Right atrium auricular region (tissue), 2 donors: ENCODE measurements around the gene ITIH3. TPM values are rescaled to one million over a fixed set of nuclear protein-coding genes. Genes with fewer than 3 reads are reported as not detected.

ENCODE experiments used
- DNase-seq: peaks from one replicate; pipeline ENCODE4 v3.0.0-alpha.2; 2019; ENCODE audit warnings: low spot score
- H3K27ac ChIP-seq, 2 donors: fragments of 200-600 bp; sonication (generic); 1 replicate in 1 of 2; 2 replicates in 1 of 2; pipeline ENCODE4 v1.5.1; 2016 to 2019
- H3K27me3 ChIP-seq, 2 donors: fragments of 200-600 bp; sonication (generic); one replicate each; pipeline versions ENCODE4 v1.5.1 to v1.6.0; 2017 to 2019
- H3K36me3 ChIP-seq: fragments of 200-600 bp; sonication (generic); one replicate; pipeline ENCODE4 v1.5.1; 2016
- H3K4me1 ChIP-seq, 2 donors: fragments of 200-600 bp; sonication (generic); one replicate each; pipeline versions ENCODE4 v1.5.1 to v1.6.0; 2017 to 2019
- H3K4me3 ChIP-seq, 2 donors: fragments of 200-600 bp; sonication (generic); 1 replicate in 1 of 2; 2 replicates in 1 of 2; pipeline ENCODE4 v1.5.1; 2017 to 2019; ENCODE audit warnings: mild to moderate bottlenecking in 1 of 2, moderate library complexity in 1 of 2
- H3K9me3 ChIP-seq, 2 donors: fragments of 200-600 bp; sonication (generic); one replicate each; pipeline ENCODE4 v1.5.1; 2019
- CTCF ChIP-seq, 2 donors: fragments of 200-600 bp; sonication (generic); IDR thresholded peaks; one replicate each; pipeline ENCODE4 v1.5.1; 2019; ENCODE audit warnings: antibody characterized with exemption in 2 of 2
- total RNA-seq, 2 donors: library from RNA; depleted of rRNA; stranded (reverse); fragments of >200 nt; gene quantifications; one replicate each; pipeline ENCODE4 v1.1.0, GENCODE V29; 2016

Gene ITIH3
- total RNA-seq, 2 donors from 2014 or later = 0.19 to 2.1 TPM

- no peaks in the 10 kb centered on the region for H3K36me3 ChIP-seq
- H3K4me3 ChIP-seq = no peak overlapping the region
- H3K4me1 ChIP-seq = no peaks in the 10 kb centered on the region
- TF ChIP-seq CTCF (IDR thresholded peaks at IDR 0.05) = no peak
- no peaks in the 10 kb centered on the region for H3K27me3 ChIP-seq
- H3K27ac ChIP-seq = no peak overlapping the region
- H3K9me3 ChIP-seq = no peaks in the 10 kb centered on the region
- no peak for DNase-seq
Observed at GRCh38 chr3:52791366-52791765, 3.2 kb upstream of the ITIH3 start.

- no peak overlapping the region for H3K27ac ChIP-seq
- no peak overlapping the region for H3K4me3 ChIP-seq
- no peak for TF ChIP-seq CTCF (IDR thresholded peaks at IDR 0.05)
- no peaks in the 10 kb centered on the region for H3K4me1 ChIP-seq
- H3K36me3 ChIP-seq = no peaks in the 10 kb centered on the region
- H3K9me3 ChIP-seq = no peaks in the 10 kb centered on the region
- H3K27me3 ChIP-seq = no peaks in the 10 kb centered on the region
- no peak for DNase-seq
Observed at GRCh38 chr3:52791928-52792327, 2.7 kb upstream of the ITIH3 start.

DNA sequence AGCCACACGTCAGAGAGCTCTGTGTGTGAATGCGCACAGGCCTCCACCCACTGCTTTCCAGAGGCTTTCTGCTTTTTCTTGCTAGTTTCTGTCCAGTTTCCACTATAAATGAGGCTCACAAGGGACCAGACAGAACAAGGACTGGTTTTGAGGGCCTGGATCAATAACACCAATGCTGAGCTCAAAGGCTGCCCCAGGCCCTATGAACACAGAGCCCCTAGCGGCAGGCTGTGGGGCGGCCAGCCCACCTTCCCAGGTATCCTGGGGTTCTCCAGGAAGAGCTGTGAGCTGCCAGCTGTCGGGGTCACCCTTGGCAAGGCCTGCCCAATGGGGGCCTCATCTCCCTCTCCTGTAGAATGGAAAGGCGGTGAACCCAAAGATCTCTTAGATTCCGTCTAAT lies 2.2 kb upstream of the ITIH3 start:
- Histone ChIP-seq H3K36me3 (no peaks in the 10 kb centered on the region), H3K27ac (no peak overlapping the region), H3K4me1 (no peaks in the 10 kb centered on the region), H3K27me3 (no peaks in the 10 kb centered on the region), H3K9me3 (no peaks in the 10 kb centered on the region), H3K4me3 (no peak overlapping the region)
- no peak for DNase-seq
- TF ChIP-seq CTCF (IDR thresholded peaks at IDR 0.05) = no peak

DNA sequence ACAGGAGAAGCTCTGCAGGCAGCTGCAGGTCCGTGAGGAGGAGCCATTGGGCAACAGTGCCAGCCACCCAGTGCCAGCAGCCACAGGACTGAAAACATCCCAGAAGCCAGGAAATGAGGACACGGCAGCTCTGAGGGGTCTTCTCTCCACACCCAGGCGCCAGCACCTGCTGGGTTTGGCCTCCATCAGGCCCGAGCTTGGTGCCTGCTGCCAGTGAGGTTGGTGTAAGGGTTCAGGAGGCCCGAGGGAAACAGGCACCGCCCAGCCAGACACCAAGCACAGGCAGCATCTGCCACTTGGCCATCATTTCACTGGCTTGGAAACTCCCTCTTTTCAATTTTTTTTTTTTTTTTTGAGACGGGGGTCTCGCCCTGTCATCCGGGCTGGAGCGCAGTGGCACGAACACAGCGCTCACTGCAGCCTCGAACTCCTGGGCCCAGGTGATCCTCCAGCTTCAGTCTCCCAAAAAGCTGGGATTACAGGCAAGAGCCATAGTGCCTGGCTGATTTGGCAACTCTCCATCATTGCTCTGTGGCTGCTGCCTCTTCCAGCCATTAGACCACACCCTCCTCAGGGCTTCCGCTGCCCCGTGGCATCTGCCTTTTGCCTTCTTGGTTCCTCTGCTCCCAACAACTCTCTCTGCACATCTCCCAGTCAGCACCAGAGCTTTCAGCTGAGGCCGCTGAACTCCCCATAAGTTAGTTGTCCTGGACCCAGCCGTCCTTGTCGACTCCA lies 1.5 kb upstream of the ITIH3 start:
- H3K27ac ChIP-seq = no peak overlapping the region
- no peaks in the 10 kb centered on the region for H3K4me1 ChIP-seq
- DNase-seq = no peak
- no peak for TF ChIP-seq CTCF (IDR thresholded peaks at IDR 0.05)
- no peaks in the 10 kb centered on the region for H3K9me3 ChIP-seq
- H3K4me3 ChIP-seq = no peak overlapping the region
- H3K36me3 ChIP-seq = no peaks in the 10 kb centered on the region
- H3K27me3 ChIP-seq = no peaks in the 10 kb centered on the region

GRCh38 chr3:52793702-52794611 lies 639 bp upstream of the ITIH3 start:
- no peak for TF ChIP-seq CTCF (IDR thresholded peaks at IDR 0.05)
- DNase-seq = no peak
- no peaks in the 10 kb centered on the region for H3K9me3 ChIP-seq

More at GRCh38 chr3:52793702-52794611, 639 bp upstream of the ITIH3 start:
- no peaks in the 10 kb centered on the region for H3K36me3 ChIP-seq
- H3K4me3 ChIP-seq = no peak overlapping the region
- no peak overlapping the region for H3K27ac ChIP-seq
- H3K4me1 ChIP-seq = no peaks in the 10 kb centered on the region
- no peaks in the 10 kb centered on the region for H3K27me3 ChIP-seq
